Common myeloid progenitor, CD34-positive (primary cell): ENCODE data around the gene PLXNA4.

Experiments used
- CTCF ChIA-PET: fragments of 350-600 bp; sonication (Branson Sonifier 250); formaldehyde crosslinking; loops from one replicate; lab custom pipeline; 2021; ENCODE audit warnings: antibody characterized with exemption; lab: Charles Lee
- POLR2A ChIA-PET: fragments of 350-600 bp; sonication (Branson Sonifier 250); formaldehyde crosslinking; loops from one replicate; lab custom pipeline; 2021; ENCODE audit warnings: antibody characterized with exemption; lab: Charles Lee
- DNase-seq, 3 donors: peaks; one replicate each; pipeline versions ENCODE4 v3.0.0 to v3.0.0-alpha.2; 2013
- H3K27ac ChIP-seq, 2 experiments: 1 replicate in 1 of 2; 2 replicates in 1 of 2; pipeline ENCODE4 v1.7.0; 2013; ENCODE audit warnings: inconsistent platforms in 2 of 2, low read length in 2 of 2, mild to moderate bottlenecking in 2 of 2, low read depth in 1 of 2, moderate library complexity in 1 of 2; ENCODE audit not compliant: severe bottlenecking in 2 of 2, insufficient read depth in 1 of 2, poor library complexity in 1 of 2
- H3K27me3 ChIP-seq, 5 experiments: replicated peaks in 2 of 5; 1 replicate in 3 of 5; 2 replicates in 2 of 5; pipeline versions ENCODE4 v1.6.1 to v1.7.0; 2013; ENCODE audit warnings: low read length in 4 of 5, mild to moderate bottlenecking in 2 of 5, moderate library complexity in 2 of 5, inconsistent platforms in 1 of 5; ENCODE audit not compliant: insufficient read depth in 5 of 5, control insufficient read depth in 4 of 5
- H3K36me3 ChIP-seq, 4 experiments: 1 replicate in 2 of 4; 2 replicates in 2 of 4; pipeline versions ENCODE4 v1.6.1 to v1.7.0; 2013; ENCODE audit warnings: low read length in 3 of 4, control low read depth in 1 of 4, mild to moderate bottlenecking in 1 of 4; ENCODE audit not compliant: control insufficient read depth in 4 of 4, insufficient read depth in 4 of 4
- H3K4me1 ChIP-seq, 4 experiments: 1 replicate in 3 of 4; 2 replicates in 1 of 4; pipeline versions ENCODE4 v1.6.1 to v1.7.1; 2013; ENCODE audit warnings: low read length in 3 of 4, mild to moderate bottlenecking in 3 of 4, control low read depth in 1 of 4, inconsistent platforms in 1 of 4, moderate library complexity in 1 of 4; ENCODE audit not compliant: control insufficient read depth in 4 of 4, insufficient read depth in 4 of 4; ENCODE audit errors: control extremely low read depth in 1 of 4
- H3K4me3 ChIP-seq, 7 experiments: 1 replicate in 4 of 7; 2 replicates in 3 of 7; pipeline versions ENCODE4 v1.5.1 to v1.7.0; 2013; ENCODE audit warnings: mild to moderate bottlenecking in 7 of 7, low read length in 6 of 7, moderate library complexity in 6 of 7, inconsistent platforms in 2 of 7, low read depth in 2 of 7, control low read depth in 1 of 7; ENCODE audit not compliant: insufficient read depth in 4 of 7, control insufficient read depth in 1 of 7; ENCODE audit errors: extremely low read depth in 1 of 7
- H3K9me3 ChIP-seq, 5 experiments: 1 replicate in 4 of 5; 2 replicates in 1 of 5; pipeline versions ENCODE4 v1.6.1 to v1.7.1; 2013; ENCODE audit warnings: low read length in 4 of 5, mild to moderate bottlenecking in 2 of 5, inconsistent platforms in 1 of 5, low read depth in 1 of 5, moderate library complexity in 1 of 5; ENCODE audit not compliant: control insufficient read depth in 4 of 5, insufficient read depth in 2 of 5; ENCODE audit errors: control extremely low read depth in 1 of 5
- WGBS: methylation state at CpG from one replicate; pipeline ENCODE4 v1.1.5; 2013; ENCODE audit not compliant: insufficient coverage; 5-methylcytosine and 5-hydroxymethylcytosine counted together

The PLXNA4 gene

GRCh38 chr7:132472463-132473120, 103.7 kb downstream of the PLXNA4 start:
- Histone ChIP-seq H3K27ac (no peak overlapping the region), H3K4me1 (peaks cover 0 to 3% (median 0%) of the 10 kb centered on the region in 4 experiments), H3K36me3 (no peaks in the 10 kb centered on the region), H3K4me3 (no peak overlapping the region), H3K27me3 (peaks cover 3 to 33% (median 5%) of the 10 kb centered on the region in 5 experiments), H3K9me3 (no peaks in the 10 kb centered on the region)
- CTCF ChIA-PET: interaction anchor here (1.0 kb wide), 1 partner anchor 8 kb away, joined by 3 read pairs; no protein-coding TSS in a partner anchor
- WGBS: 82% methylated on average over 10 of the region's 10 CpGs
- POLR2A ChIA-PET: no interaction called here
- no peak for DNase-seq

DNA sequence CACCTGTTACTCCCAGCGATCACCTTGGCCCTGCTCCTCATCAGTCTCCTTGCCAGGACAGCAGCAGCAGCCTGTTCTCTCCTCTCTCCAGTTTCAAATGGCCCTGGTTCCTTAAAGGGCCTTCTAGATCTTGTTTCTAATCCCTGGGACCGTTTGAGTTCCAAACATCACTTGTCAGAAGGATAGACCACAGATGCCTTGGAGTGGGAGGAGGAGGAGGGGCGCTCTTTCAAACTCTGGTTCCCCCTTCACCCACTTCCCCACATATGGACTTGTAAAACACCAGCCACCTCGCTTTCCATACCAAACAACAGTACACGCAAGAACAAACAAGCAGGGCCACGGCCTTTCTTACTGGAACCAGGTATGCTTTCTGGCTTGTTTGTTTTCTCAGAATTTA, 104.8 kb downstream of the PLXNA4 start:
- Histone ChIP-seq H3K4me3 (no peak overlapping the region), H3K27me3 (peaks cover 3 to 33% (median 5%) of the 10 kb centered on the region in 5 experiments), H3K36me3 (no peaks in the 10 kb centered on the region), H3K27ac (no peak overlapping the region), H3K4me1 (peaks cover 0 to 3% (median 0%) of the 10 kb centered on the region in 4 experiments), H3K9me3 (no peaks in the 10 kb centered on the region)
- DNase-seq: no peak
- 94% methylated on average over 4 of the region's 6 CpGs for WGBS
- POLR2A ChIA-PET: no interaction called here
- CTCF ChIA-PET: no interaction called here

DNA sequence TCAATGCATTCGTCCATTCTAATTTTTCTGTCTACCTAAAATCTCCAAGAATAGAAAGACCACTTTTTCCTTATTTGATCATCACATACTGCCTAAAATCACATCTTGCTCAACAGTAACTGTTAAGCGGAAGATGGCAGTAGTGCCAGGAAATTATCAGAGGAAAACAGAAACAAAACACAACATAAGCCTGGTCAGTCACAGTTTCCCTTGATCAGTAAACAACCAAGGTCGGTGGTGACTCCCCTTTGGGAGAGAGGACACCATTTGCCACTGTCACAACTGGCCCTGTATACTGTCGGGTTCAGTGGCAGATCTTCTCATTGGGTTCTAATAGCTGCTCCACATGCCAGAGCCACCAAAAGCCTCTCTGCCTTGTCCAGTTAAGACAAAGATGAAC, 106.6 kb downstream of the PLXNA4 start:
- Histone ChIP-seq H3K4me3 (no peak overlapping the region), H3K36me3 (no peaks in the 10 kb centered on the region), H3K27me3 (peaks cover 0 to 16% (median 0%) of the 10 kb centered on the region in 5 experiments), H3K4me1 (no peaks in the 10 kb centered on the region), H3K27ac (no peak overlapping the region), H3K9me3 (no peaks in the 10 kb centered on the region)
- DNase-seq: no peak
- ChIA-PET CTCF (no interaction called here), POLR2A (no interaction called here)
- WGBS: 58% methylated on average over 4 of the region's 4 CpGs

GRCh38 chr7:132469264-132469663, 107.0 kb downstream of the PLXNA4 start:
- POLR2A ChIA-PET: no interaction called here
- Histone ChIP-seq H3K27ac (no peak overlapping the region), H3K4me1 (no peaks in the 10 kb centered on the region), H3K9me3 (no peaks in the 10 kb centered on the region), H3K27me3 (peaks cover 0 to 12% (median 0%) of the 10 kb centered on the region in 5 experiments), H3K4me3 (no peak overlapping the region), H3K36me3 (no peaks in the 10 kb centered on the region)
- CTCF ChIA-PET: interaction anchor here (0.5 kb wide), 1 partner anchor 88 kb away, joined by 3 read pairs; no protein-coding TSS in a partner anchor
- WGBS: no CpG with 5 or more reads among the region's 1 CpG
- DNase-seq: no peak

DNA sequence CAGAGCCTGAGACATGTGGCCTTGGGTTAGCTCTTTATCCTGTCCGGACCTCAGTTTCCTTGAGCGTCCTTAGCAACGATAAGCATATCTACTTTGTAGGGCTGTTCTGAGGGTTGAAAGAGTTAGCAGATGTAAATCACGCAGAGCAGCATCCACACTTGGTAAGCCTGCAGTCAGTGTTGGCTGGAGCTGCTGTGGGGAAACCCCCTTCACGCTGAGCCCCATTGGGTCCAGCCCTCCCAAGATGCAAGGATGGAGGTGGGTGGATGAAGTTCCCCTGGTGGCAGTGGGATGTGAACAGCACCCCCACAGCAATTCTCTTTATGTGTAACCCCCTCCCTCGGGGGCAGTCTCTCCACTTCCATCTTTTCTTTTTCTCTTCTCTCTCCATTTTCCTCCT, 109.9 kb downstream of the PLXNA4 start:
- Histone ChIP-seq H3K27ac (no peak overlapping the region), H3K9me3 (no peaks in the 10 kb centered on the region), H3K36me3 (no peaks in the 10 kb centered on the region), H3K4me1 (peaks cover 0 to 13% (median 4%) of the 10 kb centered on the region in 4 experiments), H3K27me3 (no peaks in the 10 kb centered on the region), H3K4me3 (no peak overlapping the region)
- no peak for DNase-seq
- 95% methylated on average over 4 of the region's 6 CpGs for WGBS
- ChIA-PET CTCF (no interaction called here), POLR2A (no interaction called here)

GRCh38 chr7:132465516-132465915, 110.8 kb downstream of the PLXNA4 start:
- no peaks in the 10 kb centered on the region for H3K9me3 ChIP-seq
- ChIA-PET POLR2A (no interaction called here), CTCF (interaction anchor here (1.4 kb wide), 1 partner anchor 13 kb away, joined by 3 read pairs; no protein-coding TSS in a partner anchor)
- 92% methylated on average over 4 of the region's 4 CpGs for WGBS
- no peak overlapping the region for H3K27ac ChIP-seq
- no peaks in the 10 kb centered on the region for H3K36me3 ChIP-seq
- no peaks in the 10 kb centered on the region for H3K27me3 ChIP-seq
- DNase-seq: no peak
- H3K4me1 ChIP-seq: peaks cover 0 to 19% (median 5%) of the 10 kb centered on the region in 4 experiments
- H3K4me3 ChIP-seq: no peak overlapping the region

DNA sequence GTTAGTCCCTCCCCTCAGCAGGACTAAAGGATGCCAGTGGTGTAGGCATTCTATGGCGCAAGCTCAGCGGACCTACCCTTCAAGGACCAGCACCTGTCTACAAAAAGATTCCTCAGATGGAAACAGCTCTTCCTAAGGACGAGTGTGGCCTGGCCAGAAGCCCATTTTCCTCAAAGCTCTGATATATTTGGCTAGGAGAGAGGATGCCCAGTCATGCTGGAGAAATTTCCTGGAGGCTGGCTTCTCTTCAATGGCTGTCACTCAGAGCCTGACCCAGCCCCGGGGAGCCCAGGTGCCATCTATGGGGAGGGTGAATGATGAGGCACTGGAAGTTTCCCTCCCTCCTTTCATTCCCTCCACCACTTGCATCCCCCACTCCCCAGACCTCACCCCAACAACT, 111.5 kb downstream of the PLXNA4 start:
- H3K4me1 ChIP-seq: peaks cover 0 to 24% (median 5%) of the 10 kb centered on the region in 4 experiments
- CTCF ChIA-PET: interaction anchor here (1.4 kb wide), 1 partner anchor 12 kb away, joined by 3 read pairs; no protein-coding TSS in a partner anchor
- POLR2A ChIA-PET: no interaction called here
- 75% methylated on average over 1 of the region's 4 CpGs for WGBS
- H3K36me3 ChIP-seq: no peaks in the 10 kb centered on the region
- H3K27me3 ChIP-seq: no peaks in the 10 kb centered on the region
- H3K9me3 ChIP-seq: no peaks in the 10 kb centered on the region
- no peak for DNase-seq
- H3K4me3 ChIP-seq: no peak overlapping the region
- H3K27ac ChIP-seq: no peak overlapping the region
